22Rv1 (cell line): Measurements from ENCODE around the gene GJB3.

Source experiments
- CTCF ChIP-seq: fragments of 450-650 bp; IDR thresholded peaks from 2 replicates; pipeline ENCODE4 v1.5.1; 2017; ENCODE audit warnings: mild to moderate bottlenecking
- ZFX ChIP-seq: fragments of 450-650 bp; IDR thresholded peaks from 2 replicates; pipeline ENCODE4 v1.6.1; 2017; ENCODE audit warnings: antibody characterized with exemption, borderline replicate concordance

GRCh38 chr1:34792424-34792823, 11.4 kb downstream of the GJB3 start:
- no peak for TF ChIP-seq CTCF
- TF ChIP-seq ZFX, result no peak
